ENCODE data around the gene PSMC2. TPM values are rescaled to one million over a fixed set of nuclear protein-coding genes. Genes with fewer than 3 reads are reported as not detected.
"Not testable (repeated sequence)": the region's sequence is repeated elsewhere in the genome, so short reads cannot be mapped to it uniquely, and the experiment has no call there.

PSMC2 gene
- total RNA-seq, 4 donors from 2014 or later, result 90.8 to 144 (median 113) TPM

DNA sequence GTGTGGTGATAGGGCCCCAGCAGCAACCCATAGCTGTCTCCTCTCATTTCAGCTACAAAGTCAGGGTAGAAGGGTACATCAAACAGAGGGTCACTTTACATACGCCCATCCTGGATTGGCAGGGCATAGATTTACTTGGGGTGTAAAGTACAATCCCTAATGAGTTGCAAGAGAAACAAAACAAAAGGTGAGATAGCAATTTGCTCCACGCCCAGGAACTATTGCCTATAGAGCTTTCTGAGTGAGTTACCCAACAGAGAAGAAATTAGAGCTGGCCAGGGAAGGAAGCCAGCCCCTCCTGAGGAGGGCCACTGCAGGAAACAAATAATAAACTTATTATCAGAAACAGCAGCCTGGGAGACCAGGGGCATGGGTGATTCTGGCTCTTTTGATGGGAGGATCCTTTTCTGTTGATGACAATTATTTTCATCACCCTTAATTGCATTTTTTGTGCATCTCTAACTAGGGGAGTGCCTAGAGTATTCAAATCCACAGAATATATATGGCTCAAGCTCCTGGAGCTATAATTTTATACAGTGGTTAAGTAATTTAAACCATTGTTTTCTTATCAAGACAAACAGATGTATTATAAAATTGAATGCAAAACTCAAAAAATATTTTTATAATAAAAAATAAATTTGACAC lies 51.2 kb downstream of the PSMC2 start:
- Histone ChIP-seq H3K27ac (no peak overlapping the region), H3K4me1 (no peaks in the 10 kb centered on the region), H3K4me3 (replicated peaks in 1 of 3) (no peak overlapping the region), H3K27me3 (no peaks in the 10 kb centered on the region), H3K36me3 (no peaks in the 10 kb centered on the region), H3K9me3 (no peaks in the 10 kb centered on the region)
- DNase-seq, result no peak
- TF ChIP-seq, protein P1, sequence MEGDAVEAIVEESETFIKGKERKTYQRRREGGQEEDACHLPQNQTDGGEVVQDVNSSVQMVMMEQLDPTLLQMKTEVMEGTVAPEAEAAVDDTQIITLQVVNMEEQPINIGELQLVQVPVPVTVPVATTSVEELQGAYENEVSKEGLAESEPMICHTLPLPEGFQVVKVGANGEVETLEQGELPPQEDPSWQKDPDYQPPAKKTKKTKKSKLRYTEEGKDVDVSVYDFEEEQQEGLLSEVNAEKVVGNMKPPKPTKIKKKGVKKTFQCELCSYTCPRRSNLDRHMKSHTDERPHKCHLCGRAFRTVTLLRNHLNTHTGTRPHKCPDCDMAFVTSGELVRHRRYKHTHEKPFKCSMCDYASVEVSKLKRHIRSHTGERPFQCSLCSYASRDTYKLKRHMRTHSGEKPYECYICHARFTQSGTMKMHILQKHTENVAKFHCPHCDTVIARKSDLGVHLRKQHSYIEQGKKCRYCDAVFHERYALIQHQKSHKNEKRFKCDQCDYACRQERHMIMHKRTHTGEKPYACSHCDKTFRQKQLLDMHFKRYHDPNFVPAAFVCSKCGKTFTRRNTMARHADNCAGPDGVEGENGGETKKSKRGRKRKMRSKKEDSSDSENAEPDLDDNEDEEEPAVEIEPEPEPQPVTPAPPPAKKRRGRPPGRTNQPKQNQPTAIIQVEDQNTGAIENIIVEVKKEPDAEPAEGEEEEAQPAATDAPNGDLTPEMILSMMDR (IDR thresholded peaks at IDR 0.05), result no peak
- TF ChIP-seq POLR2A (IDR thresholded peaks at IDR 0.05), result no peak
- intact Hi-C loops (cut with DNase I), result no loop called here
- WGBS, 2 donors, result 42 to 60% methylated on average over 2 of the region's 2 CpGs

DNA sequence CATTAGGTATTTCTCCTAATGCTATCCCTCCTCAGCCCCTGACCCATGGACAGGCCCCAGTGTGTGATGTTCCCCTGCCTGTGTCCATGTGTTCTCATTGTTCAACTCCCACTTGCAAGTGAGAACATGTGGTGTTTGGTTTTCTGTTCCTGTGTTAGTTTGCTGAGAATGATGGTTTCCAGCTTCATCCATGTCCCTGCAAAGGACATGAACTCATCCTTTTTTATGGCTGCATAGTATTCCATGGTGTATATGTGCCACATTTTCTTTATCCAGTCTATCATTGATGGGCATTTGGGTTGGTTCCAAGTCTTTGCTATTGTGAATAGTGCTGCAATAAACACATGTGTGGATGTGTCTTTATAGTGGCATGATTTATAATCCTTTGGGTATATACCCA lies 52.2 kb downstream of the PSMC2 start:
- H3K27me3 ChIP-seq; H3K4me3 ChIP-seq (replicated peaks in 1 of 3); H3K4me1 ChIP-seq; DNase-seq; H3K36me3 ChIP-seq; intact Hi-C loops (cut with DNase I); H3K27ac ChIP-seq; H3K9me3 ChIP-seq: not testable (repeated sequence)

DNA sequence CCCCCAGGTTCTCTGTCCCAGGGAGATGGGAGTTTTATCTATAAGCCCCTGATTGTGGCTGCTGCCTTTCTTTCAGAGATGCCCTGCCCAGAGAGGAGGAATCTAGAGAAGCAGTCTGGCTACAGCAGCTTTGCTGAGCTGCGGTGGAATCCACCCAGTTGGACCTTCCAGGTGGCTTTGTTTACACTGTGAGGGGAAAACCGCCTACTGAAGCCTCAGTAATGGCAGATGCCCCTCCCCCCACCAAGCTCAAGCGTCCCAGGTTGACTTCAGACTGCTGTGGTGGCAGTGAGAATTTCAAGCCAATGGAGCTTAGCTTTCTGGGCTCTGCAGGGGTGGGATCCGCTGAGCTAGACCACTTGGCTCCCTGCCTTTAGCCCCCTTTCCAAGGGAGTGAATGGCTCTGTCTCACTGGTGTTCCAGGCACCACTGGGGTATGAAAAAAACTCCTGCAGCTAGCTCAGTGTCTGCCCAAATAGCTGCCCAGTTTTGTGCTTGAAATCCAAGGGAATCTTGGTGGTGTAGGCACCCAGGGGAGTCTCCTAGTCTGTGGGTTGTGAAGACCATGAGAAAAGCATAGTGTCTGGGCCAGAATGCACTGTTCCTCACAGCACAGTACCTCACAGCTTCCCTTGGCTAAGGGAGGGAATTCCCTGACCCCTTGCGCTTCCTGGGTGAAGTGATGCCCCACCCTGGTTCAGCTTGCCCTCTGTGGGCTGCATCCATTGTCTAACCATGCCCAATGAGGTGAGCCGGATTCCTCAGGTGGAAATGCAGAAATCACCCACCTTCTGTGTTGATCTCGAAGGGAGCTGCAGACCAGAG lies 58.6 kb downstream of the PSMC2 start:
- H3K36me3 ChIP-seq; H3K4me1 ChIP-seq; H3K27ac ChIP-seq; H3K9me3 ChIP-seq; intact Hi-C loops (cut with DNase I); DNase-seq; H3K27me3 ChIP-seq; H3K4me3 ChIP-seq (replicated peaks in 1 of 3): not testable (repeated sequence)
- 78 to 86% methylated on average over 5 to 7 of the region's 7 CpGs for WGBS, 2 donors

DNA sequence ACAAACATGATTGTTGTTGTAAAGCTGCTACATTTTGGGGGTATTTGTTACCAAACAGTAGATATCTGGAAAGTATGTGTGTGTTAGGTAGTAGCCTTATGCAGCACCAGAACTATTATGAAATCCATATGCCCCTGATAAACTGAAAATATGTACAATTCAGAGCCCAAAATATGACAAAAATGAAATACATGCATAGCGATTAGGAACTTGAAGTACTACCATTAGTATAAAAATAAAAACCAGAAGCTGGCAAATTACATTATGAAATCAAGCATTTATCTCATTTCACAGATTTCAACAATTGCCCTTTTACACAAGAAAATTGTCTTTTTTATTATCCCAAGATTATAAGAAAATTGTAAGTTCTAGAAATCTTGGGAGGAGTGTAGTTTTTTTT lies 64.7 kb downstream of the PSMC2 start:
- no peak for DNase-seq
- no peak for TF ChIP-seq POLR2A (IDR thresholded peaks at IDR 0.05)
- TF ChIP-seq, protein P1 (IDR thresholded peaks at IDR 0.05), result no peak
- 80 to 85% methylated on average over 1 of the region's 1 CpG for WGBS, 2 donors
- H3K36me3 ChIP-seq, result no peaks in the 10 kb centered on the region
- no peaks in the 10 kb centered on the region for H3K9me3 ChIP-seq
- H3K27me3 ChIP-seq, result no peaks in the 10 kb centered on the region
- no peak overlapping the region for H3K27ac ChIP-seq
- intact Hi-C loops (cut with DNase I), result no loop called here
- H3K4me3 ChIP-seq (replicated peaks in 1 of 3), result no peak overlapping the region
- no peaks in the 10 kb centered on the region for H3K4me1 ChIP-seq

DNA sequence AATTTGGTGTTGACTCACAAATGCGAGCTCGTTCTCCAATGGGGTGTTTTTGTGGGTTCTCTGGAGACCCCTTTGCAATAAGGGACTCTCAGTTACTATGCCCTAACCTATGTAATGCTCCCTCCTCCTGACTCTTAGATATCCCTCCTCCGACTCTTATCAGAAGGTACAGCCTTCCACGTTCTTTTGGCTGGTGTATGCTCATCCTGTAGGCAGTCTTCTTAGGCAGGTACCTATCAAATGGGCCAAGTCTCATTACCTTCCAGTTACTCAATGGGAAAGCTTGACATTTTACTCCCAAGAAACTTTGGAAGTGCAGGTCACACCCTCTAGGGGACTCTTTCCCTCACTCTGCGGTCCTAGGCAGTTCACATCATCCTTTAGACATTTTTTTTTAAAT lies 66.0 kb downstream of the PSMC2 start:
- H3K4me3 ChIP-seq (replicated peaks in 1 of 3), result no peak overlapping the region
- intact Hi-C loops (cut with DNase I), result no loop called here
- H3K36me3 ChIP-seq, result no peaks in the 10 kb centered on the region
- no peaks in the 10 kb centered on the region for H3K9me3 ChIP-seq
- H3K27me3 ChIP-seq, result no peaks in the 10 kb centered on the region
- TF ChIP-seq POLR2A (IDR thresholded peaks at IDR 0.05), result no peak
- TF ChIP-seq, protein P1 (IDR thresholded peaks at IDR 0.05), result no peak
- no peaks in the 10 kb centered on the region for H3K4me1 ChIP-seq
- 90 to 91% methylated on average over 5 of the region's 5 CpGs for WGBS, 2 donors
- H3K27ac ChIP-seq, result no peak overlapping the region
- DNase-seq, result no peak

DNA sequence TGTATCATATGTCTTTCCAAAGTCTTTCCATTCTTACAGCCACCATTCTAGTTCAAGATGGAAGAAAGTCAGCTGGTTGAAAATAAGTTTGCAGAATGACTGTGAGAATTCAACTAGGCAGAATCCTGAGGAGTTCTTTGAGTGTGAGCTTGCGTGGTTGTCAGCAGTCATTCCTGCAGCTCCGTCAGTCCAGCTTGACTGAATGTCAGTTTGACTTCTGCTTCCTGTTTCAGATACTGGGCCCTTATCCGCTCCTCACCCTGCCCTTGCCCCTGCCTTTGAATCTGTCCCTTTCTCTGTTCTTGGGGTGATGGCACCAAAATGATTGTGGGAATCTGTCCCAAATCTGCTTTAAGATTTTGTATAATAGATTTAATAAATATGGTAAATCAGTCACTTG lies 70.8 kb downstream of the PSMC2 start:
- no peaks in the 10 kb centered on the region for H3K27me3 ChIP-seq
- no peaks in the 10 kb centered on the region for H3K4me1 ChIP-seq
- WGBS, 2 donors, result 85 to 94% methylated on average over 3 of the region's 3 CpGs
- intact Hi-C loops (cut with DNase I), result no loop called here
- no peaks in the 10 kb centered on the region for H3K36me3 ChIP-seq
- no peak overlapping the region for H3K4me3 ChIP-seq (replicated peaks in 1 of 3)
- no peak overlapping the region for H3K27ac ChIP-seq
- TF ChIP-seq POLR2A (IDR thresholded peaks at IDR 0.05), result no peak
- TF ChIP-seq, protein P1 (IDR thresholded peaks at IDR 0.05), result no peak
- DNase-seq, result no peak
- no peaks in the 10 kb centered on the region for H3K9me3 ChIP-seq

All from thyroid gland (tissue), 4 donors.